ENCODE measurements around the gene PHF21A.

DNA sequence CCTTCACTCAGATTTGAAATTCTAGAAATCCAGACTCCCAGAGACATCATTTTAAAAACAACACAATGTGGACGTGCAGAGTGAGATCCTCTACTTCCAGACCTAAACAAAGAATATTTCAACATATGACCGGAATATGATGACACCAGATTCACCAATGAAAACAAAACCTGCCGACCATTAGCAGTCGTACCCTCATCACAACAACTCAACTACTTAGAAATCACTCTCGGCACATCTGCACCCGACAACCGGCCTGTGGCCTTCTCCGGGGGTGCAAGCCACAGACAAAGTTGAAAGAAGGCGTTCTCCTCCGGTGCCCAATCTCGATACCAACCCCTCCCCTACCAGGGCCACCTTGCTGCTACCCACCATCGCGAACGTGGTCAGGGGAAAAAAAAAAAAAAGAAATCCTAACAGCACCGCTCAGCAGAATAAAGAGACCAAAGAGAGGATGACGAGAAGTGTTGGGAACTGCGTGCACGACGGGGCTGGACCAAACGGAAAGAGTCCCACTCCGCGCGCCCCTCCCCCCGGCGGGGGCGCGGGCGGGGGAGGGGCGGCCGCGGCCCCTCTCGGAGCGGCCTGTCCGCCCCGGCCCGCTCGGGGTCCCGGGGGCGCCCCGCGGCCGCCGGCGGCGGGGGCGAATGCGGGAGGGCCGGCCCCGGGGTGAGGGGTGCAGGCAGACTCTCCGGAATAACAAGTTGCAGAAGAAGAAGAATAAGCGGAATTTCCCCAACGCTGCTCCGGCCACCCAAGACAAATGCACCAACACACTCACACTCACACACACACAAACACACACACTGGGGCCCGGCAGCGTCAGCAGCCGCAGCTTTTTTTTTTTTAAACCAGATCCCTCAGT is 1.7 kb downstream of the PHF21A start:
- TF ChIP-seq, protein P1, sequence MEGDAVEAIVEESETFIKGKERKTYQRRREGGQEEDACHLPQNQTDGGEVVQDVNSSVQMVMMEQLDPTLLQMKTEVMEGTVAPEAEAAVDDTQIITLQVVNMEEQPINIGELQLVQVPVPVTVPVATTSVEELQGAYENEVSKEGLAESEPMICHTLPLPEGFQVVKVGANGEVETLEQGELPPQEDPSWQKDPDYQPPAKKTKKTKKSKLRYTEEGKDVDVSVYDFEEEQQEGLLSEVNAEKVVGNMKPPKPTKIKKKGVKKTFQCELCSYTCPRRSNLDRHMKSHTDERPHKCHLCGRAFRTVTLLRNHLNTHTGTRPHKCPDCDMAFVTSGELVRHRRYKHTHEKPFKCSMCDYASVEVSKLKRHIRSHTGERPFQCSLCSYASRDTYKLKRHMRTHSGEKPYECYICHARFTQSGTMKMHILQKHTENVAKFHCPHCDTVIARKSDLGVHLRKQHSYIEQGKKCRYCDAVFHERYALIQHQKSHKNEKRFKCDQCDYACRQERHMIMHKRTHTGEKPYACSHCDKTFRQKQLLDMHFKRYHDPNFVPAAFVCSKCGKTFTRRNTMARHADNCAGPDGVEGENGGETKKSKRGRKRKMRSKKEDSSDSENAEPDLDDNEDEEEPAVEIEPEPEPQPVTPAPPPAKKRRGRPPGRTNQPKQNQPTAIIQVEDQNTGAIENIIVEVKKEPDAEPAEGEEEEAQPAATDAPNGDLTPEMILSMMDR (IDR thresholded peaks at IDR 0.05 in 4 of 5, conservative IDR thresholded peaks at IDR 0.05 in 1 of 5) = no peak
- TF ChIP-seq POLR2A (IDR thresholded peaks at IDR 0.05) = peak; percentile 20 to 29

Data from gastrocnemius medialis (tissue), 4 donors.